K562 (cell line): ENCODE data around the gene MKRN1. TPM values are rescaled to one million over a fixed set of nuclear protein-coding genes. Genes with fewer than 3 reads are reported as not detected.

Experiments
- CHD7 ChIP-seq: fragments of 200-600 bp; sonication (generic); IDR thresholded peaks from one replicate; pipeline ENCODE4 v1.6.1; 2012; ENCODE audit warnings: mild to moderate bottlenecking, low read depth, low read length, inconsistent platforms
- HIVEP1 ChIP-seq: fragments of 250-450 bp; sonication (Bioruptor Pico); IDR thresholded peaks from 2 replicates; pipeline ENCODE4 v1.4.0; 2020; ENCODE audit warnings: mild to moderate bottlenecking
- HMGN3 ChIP-seq: IDR thresholded peaks from 2 replicates; pipeline ENCODE4 v1.6.1; 2011; ENCODE audit warnings: borderline replicate concordance, low read depth, mild to moderate bottlenecking, mixed read lengths, low read length; ENCODE audit not compliant: insufficient read length; ENCODE audit errors: extremely low read depth
- RREB1 ChIP-seq: fragments of 250-450 bp; sonication (Bioruptor Pico); IDR thresholded peaks from 2 replicates; pipeline ENCODE4 v1.4.0; 2020
- TOE1 ChIP-seq, 2 experiments: fragments of 450-650 bp in 1 of 2; sonication (generic) in 1 of 2; formaldehyde crosslinking in 1 of 2; IDR thresholded peaks; 2 replicates each; pipeline versions ENCODE4 v1.7.1 to v1.8.0; 2016 to 2022; ENCODE audit warnings: borderline replicate concordance in 2 of 2, mild to moderate bottlenecking in 2 of 2, antibody characterized with exemption in 1 of 2, inconsistent platforms in 1 of 2, low read depth in 1 of 2, missing genetic modification reagents in 1 of 2, moderate library complexity in 1 of 2
- polyA plus RNA-seq, 8 experiments: library from polyadenylated mRNA; depleted of rRNA in 4 of 8; stranded (reverse) in 5 of 8; unstranded in 3 of 8; fragments of >200 nt; fragmentation: Nextera tagmentation in 2 of 8; fragmentation: Illumina TruSeq in 1 of 8; extraction: Ambion mirVana in 2 of 8; extraction: Trizol in 1 of 8; gene quantifications; 2 replicates each; pipeline versions ENCODE4 v1.2.1 to v1.2.3, GENCODE V29; 2011 to 2014; ENCODE audit warnings: inconsistent platforms in 1 of 8, missing spikeins in 1 of 8
- total RNA-seq, 7 experiments: library from RNA; depleted of rRNA in 6 of 7; stranded (reverse); fragments of >200 nt in 6 of 7; fragmentation: Illumina TruSeq in 2 of 7; extraction: Trizol in 2 of 7; gene quantifications; 2 replicates each; pipeline versions ENCODE4 v1.2.1 to v1.2.3, GENCODE V29; 2011 to 2021; ENCODE audit warnings: low replicate concordance in 1 of 7
- TF ChIP-seq, protein P1 (sequence below): fragments of 450-650 bp; IDR thresholded peaks from 2 replicates; pipeline ENCODE4 v1.6.1; 2016; ENCODE audit warnings: antibody characterized with exemption

The MKRN1 gene
- total and polyA plus RNA-seq, 9 of the 15 experiments (the other 6 are each of a cell fraction or from before 2014, with no cell fraction given), result 30.5 to 90.3 (median 76.0) TPM

DNA sequence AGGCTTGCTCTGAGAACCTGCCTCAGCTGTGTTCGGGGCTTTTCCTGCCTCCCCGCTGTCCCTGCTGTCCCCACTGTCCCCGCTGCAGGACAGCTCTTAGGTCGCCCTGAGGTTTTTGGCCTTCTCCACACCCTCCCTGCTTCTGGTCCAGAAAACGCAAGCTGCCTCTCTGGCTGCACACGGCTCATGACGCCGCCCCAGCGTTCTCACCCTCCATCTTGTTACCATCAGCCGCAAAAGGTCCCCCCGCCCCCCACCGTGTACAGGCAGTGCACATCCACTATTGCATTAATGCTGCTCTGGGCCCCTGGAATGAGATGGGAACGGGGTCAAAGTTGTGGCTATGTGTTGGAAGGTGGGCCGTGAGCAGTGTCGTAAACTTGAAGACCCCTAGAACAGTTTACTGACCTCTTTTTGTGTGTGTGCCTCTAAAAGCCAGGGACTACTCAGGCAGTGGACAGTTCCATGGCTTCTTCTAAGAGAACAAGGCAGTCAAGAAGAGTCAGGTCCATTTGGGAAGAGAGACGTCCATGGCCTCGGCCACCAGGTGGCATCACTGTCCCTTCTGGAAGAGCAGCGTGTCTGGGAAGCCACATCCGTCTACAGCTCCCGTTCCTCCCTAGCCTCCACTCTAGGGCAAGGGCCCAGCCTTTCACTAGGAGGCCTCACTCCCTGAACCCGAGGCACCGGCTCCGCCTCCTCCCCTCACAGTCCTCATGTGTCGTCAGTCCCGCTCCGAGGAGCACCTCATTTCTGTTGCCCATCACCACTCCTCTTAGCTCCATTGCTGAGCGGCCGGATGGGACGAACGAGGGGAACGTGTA is 38.5 kb upstream of the MKRN1 start (continued):
- TF ChIP-seq CHD7 (no peak), RREB1 (no peak), HIVEP1 (CRISPR knock-in tag) (no peak), TOE1 (IDR thresholded peaks at IDR 0.05; ENCODE audit: borderline replicate concordance) (peak; percentile 63; the same call in 1 of the 2 replicates), TOE1 (CRISPR knock-in tag; IDR thresholded peaks at IDR 0.05; ENCODE audit: borderline replicate concordance, low read depth) (no peak), HMGN3 (no peak)
- TF ChIP-seq, protein P1, sequence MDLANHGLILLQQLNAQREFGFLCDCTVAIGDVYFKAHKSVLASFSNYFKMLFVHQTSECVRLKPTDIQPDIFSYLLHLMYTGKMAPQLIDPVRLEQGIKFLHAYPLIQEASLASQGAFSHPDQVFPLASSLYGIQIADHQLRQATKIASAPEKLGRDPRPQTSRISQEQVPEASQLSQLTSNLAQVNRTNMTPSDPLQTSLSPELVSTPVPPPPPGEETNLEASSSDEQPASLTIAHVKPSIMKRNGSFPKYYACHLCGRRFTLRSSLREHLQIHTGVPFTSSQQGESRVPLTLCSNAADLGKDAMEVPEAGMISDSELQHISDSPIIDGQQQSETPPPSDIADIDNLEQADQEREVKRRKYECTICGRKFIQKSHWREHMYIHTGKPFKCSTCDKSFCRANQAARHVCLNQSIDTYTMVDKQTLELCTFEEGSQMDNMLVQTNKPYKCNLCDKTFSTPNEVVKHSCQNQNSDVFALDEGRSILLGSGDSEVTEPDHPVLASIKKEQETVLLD, result 0 out of 2 replicates have a peak, but pooled peaks have one; percentile 26
